Cardiac fibroblast (primary cell): ENCODE measurements around the gene ZNF142.
A peak's percentile ranks its signal among the peaks of the same experiment; 100 is the strongest.

ENCODE experiments used
- DNase-seq, 2 donors: peaks; one replicate each; pipeline versions ENCODE4 v3.0.0 to v3.0.0-alpha.2; 2010; ENCODE audit warnings: low read depth in 2 of 2
- H3K4me3 ChIP-seq, 2 donors: replicated peaks in 1 of 2; 1 replicate in 1 of 2; 2 replicates in 1 of 2; pipeline ENCODE4 v1.5.1; 2011; ENCODE audit warnings: low read depth in 2 of 2, low read length in 2 of 2, mild to moderate bottlenecking in 2 of 2, moderate library complexity in 1 of 2
- TF ChIP-seq, protein P1 (sequence below): IDR thresholded peaks from one replicate; pipeline ENCODE4 v1.5.1; 2011; ENCODE audit warnings: low read depth, mild to moderate bottlenecking, low read length, inconsistent platforms

Gene ZNF142

DNA sequence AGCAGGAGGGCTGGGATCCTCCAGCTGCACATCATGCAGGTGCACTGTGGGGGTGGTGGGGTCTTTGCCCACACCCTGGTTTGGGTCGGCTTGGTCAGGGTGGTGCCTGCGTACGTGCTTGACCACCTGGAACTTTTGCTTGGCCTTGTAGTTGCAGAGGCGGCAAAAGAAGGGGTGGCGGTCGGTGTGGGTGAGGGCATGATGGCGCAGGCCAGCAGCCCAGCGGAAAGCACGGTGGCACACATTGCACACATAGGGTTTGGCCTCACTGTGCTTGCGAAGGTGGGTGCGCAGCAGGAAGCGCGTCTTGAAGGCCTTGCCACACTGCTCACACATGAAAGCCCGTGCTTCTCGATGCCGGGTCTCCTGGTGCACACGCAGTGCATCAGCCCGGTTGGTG is 21.1 kb downstream of the ZNF142 start:
- H3K4me3 ChIP-seq = no peak overlapping the region
- TF ChIP-seq, protein P1, sequence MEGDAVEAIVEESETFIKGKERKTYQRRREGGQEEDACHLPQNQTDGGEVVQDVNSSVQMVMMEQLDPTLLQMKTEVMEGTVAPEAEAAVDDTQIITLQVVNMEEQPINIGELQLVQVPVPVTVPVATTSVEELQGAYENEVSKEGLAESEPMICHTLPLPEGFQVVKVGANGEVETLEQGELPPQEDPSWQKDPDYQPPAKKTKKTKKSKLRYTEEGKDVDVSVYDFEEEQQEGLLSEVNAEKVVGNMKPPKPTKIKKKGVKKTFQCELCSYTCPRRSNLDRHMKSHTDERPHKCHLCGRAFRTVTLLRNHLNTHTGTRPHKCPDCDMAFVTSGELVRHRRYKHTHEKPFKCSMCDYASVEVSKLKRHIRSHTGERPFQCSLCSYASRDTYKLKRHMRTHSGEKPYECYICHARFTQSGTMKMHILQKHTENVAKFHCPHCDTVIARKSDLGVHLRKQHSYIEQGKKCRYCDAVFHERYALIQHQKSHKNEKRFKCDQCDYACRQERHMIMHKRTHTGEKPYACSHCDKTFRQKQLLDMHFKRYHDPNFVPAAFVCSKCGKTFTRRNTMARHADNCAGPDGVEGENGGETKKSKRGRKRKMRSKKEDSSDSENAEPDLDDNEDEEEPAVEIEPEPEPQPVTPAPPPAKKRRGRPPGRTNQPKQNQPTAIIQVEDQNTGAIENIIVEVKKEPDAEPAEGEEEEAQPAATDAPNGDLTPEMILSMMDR = no peak

DNA sequence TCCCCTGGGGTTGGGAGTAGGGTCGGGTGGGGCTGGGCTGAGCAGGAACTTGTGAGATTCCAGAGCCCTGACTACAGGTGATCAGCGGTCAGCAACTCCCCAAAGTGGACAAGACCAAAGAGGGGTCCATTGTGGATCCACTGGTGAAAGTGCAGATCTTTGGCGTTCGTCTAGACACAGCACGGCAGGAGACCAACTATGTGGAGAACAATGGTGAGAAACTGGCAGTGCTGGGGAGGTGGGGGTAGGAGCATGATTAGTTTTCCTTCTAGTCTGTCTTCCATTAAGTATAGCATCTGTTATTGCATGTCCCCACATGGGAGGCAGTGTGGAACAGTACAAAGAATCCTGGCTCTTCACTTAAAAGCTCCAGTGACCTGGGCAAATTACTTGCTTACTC is 23.7 kb downstream of the ZNF142 start:
- TF ChIP-seq, protein P1 = no peak
- no peak overlapping the region for H3K4me3 ChIP-seq
- no peak for DNase-seq

More for the DNA sequence above, 21.1 kb downstream of the ZNF142 start:
- DNase-seq = no peak

DNA sequence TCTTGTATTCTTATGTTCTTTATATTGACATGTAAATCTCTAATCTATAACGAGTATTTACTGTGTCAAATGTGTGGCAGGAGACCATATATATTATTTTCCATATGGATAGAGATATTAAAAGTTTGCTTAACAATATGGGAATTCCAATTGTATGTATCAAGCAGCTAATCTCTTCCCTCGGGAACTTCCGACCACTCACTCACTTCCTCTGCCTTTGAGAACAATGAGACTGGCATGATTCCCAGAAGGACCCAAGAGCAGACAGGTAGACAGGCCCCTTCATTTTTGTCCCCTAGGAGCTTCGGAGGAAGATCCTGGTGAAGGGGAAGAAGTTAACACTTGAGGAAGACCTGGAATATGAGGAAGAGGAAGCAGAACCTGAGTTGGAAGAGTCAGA is 27.6 kb downstream of the ZNF142 start:
- DNase-seq = peak; percentile 68 to 84
- TF ChIP-seq, protein P1 = no peak
- H3K4me3 ChIP-seq = no peak overlapping the region

DNA sequence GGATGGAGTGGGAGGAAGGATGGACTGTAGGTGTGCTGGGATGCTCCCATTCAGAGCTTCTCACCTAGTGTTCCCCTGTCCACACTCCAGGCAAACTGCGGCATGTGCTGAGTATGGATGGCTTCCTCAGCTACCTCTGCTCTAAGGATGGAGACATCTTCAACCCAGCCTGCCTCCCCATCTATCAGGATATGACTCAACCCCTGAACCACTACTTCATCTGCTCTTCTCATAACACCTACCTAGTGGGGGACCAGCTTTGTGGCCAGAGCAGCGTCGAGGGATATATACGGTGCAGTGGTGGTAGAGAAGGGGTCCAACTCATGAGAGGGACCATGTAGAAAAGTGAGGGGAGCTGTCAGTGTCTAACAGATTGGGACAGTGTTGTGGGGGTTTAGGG is 31.5 kb downstream of the ZNF142 start:
- no peak for DNase-seq
- H3K4me3 ChIP-seq = no peak overlapping the region
- TF ChIP-seq, protein P1 = no peak

DNA sequence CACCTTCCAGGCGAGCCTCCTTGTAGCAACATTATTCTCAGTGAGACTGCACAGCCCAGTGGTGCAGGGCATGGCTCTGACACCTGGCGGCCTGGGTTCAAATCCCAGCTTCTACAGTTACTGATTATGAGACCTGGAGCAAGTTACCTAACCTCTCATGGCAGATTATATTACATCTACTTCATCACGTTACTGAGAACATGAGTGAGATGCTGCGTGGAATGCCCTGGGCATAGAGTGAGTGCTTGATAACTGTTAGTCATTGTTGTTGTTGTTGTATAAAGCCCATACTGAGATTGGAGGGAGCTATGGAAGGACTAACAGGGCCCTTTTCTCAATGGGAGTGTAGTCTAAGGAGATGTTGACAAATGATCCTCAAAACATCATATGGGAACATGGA is 33.1 kb downstream of the ZNF142 start:
- TF ChIP-seq, protein P1 = no peak
- DNase-seq = no peak
- H3K4me3 ChIP-seq = no peak overlapping the region

DNA sequence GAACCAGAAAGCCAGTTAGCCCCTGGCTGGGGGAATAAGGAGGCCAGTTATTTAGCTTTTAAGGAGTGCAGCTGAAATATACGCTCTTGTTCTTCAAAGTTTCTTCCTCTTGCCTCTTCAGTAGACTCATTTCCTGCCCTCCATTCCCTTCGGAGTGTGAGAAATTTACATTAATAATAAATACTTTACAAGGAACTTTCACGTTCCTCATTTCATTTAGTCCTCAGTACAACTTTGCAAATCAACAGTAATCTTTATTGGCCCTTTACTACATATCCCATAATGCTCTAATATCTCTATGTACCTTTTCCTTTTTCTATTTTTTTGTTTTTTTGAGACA is 36.1 kb downstream of the ZNF142 start:
- no peak overlapping the region for H3K4me3 ChIP-seq
- no peak for DNase-seq
- TF ChIP-seq, protein P1 = no peak

DNA sequence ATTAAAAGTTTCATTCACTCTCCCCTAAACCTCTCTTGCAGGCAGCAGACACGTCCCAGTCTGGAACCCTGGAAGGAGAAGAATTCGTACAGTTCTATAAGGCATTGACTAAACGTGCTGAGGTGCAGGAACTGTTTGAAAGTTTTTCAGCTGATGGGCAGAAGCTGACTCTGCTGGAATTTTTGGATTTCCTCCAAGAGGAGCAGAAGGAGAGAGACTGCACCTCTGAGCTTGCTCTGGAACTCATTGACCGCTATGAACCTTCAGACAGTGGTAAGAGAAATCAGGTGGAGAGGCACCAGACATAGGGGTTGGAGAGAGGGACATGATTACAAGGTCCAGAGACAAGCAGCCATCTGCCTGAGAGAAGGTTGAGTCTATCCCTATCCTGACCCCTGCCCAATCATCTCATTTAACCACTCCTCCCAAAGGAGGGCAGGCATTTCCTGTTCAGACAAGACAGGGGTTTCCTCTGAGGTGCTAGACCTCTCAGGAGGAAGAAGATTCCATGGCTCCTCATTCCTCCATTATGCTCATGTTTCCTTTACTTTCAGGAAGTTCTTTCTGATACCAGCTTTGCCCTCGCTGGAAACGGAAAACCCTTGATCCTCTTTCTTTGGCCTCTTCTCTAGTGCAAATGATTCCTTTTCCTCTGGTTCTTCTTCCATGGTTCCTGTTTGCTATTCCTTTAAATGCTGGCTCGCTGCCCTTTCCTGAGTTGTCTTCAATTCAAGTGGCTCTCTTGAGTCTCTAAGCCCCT is 36.6 kb downstream of the ZNF142 start:
- DNase-seq = peak; percentile 33 to 62
- no peak overlapping the region for H3K4me3 ChIP-seq
- TF ChIP-seq, protein P1 = no peak
